Stimulated activated CD8-positive, alpha-beta memory T cell treated with anti-CD3 and anti-CD28 coated beads, Interleukin-7, amount 100 ng/mL, for 1 hour (primary cell): Measurements from ENCODE around the gene EVL.

ENCODE experiments used
- DNase-seq, 2 donors: peaks; one replicate each; pipeline ENCODE4 v3.0.0-alpha.2; 2020; ENCODE audit warnings: low read depth in 2 of 2

The EVL gene

GRCh38 chr14:100127853-100128455 lies 62.7 kb downstream of the EVL start:
- DNase-seq = no peak

- no peak for DNase-seq
Measured at GRCh38 chr14:100128688-100129087, 63.5 kb downstream of the EVL start.

DNA sequence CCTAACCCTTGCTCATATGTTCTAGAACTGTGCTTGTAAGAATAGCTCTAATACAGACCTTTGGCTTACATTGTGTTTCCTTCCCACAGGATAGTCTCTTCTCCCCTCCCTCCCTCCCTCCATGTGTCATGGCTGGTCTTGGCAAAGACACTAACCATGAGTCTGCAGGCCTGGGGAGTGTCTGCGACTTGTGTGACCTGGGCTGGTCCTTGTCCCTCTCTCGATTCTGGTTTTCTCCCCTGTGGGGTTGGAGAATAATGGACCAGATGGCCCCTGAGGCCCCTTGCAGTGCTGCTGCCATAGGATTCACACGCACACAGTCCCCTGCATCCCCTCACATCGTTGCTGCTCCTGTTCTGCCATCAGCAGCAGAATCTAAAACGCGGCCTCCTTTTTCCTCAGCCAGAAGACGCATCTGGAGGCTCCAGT lies 64.0 kb downstream of the EVL start:
- DNase-seq = no peak

DNA sequence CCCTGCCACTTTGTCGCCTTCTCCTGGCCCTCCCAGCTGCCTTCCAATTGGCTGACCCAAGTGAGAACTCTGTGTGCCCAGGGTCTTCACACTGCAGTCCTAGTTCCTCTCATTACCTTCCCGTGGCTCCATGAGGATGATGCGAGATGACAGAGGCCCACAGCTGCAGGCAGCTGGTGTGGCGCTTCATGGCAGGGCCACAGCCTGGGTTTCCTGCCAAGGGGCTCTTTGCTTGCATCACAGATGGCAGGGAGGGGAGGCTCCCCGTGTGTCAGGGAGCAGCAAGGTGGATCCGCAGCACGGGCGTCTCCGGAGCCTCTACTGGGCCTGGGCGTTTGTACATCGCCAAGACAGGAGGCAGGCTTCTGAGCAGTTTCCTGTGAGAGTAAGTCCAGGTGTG lies 65.3 kb downstream of the EVL start:
- no peak for DNase-seq

- DNase-seq = no peak
Measured at GRCh38 chr14:100131181-100131580, 66.0 kb downstream of the EVL start.

- no peak for DNase-seq
Measured at GRCh38 chr14:100132161-100132902, 67.1 kb downstream of the EVL start.

DNA sequence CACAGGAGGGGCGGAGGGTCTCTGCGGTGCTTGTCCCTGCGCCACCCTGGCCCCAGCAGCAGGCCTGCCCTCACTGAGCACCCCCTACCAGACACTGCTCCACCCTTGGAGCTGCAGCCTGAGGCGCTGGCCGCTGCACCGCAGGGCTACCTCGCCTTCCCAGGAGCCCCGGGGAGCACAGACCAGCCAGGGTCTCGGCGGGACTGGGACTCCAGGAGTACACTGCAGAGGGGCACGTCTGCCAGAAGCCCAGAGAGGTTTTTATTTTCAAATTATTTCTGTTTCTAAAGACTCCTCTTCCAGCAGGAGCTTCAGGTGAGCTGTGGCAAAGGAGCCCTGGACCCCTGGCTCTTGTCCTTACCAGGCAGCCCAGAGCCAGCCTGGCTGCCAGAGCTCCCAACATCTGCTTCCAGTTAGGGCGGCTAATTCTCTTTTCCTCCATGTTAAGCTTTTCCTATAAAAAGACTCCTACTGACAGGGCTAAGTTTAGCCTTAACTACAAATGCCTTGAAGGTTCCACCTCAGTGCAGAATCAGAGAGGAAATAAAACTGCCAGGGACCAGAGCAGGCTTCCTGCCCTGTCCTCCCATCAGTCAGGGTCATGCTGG lies 67.8 kb downstream of the EVL start:
- no peak for DNase-seq

DNA sequence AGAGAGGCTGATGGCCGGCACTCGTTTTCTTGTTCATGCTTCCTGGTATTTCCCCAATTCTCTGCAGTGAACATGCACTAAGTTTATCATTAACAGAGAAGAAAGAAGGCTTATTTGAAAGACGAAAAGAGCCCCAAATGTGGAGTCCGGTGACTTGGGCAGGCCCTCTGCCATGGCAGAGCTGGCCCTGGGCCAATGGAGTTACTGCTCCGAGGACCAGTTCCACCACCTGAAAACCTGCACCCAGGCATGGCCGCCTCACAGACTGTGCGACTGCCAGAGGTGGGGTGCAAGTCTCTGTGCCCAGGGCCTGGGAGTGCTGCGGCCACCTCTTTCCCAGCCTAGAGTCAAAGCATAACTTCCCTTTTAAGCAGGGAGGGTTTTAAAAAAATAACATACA lies 69.4 kb downstream of the EVL start:
- no peak for DNase-seq

DNA sequence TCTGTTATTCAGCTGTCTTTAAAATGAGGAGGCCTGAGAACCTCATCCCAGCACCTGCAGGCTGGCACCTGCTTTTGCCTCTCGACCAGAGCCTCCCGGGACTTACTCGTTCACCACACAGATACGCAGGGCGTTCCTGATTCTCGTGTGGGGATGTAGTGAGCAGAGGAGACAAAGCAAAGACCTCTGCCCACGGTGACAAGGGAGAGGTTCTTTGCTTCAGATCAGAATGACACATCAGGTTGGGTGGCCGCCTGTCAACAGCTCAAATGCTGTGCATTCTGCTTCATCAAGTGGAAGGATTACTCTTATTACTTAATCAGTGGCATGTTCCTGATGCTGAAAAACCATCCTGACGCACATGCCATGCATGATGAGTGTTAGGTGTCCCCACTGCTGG lies 69.9 kb downstream of the EVL start:
- no peak for DNase-seq

DNA sequence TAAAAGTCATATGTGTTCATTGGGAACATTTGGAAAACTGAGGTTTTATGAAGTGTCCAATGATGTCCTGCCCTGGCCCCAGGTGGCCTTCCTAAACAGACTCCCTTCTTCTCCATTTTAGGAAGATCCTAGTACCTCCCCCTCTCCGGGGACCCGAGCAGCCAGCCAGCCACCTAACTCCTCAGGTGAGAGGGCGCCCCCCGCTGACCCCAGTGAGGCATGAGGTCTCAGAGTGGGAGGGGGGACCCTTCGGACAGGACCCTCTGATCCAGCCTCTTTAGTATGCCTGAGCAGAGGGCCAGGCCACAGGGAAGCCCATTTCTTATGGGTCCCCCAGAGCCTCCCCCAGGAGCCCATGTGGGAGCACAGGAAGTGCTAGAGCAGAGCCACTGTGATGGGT lies 70.6 kb downstream of the EVL start:
- no peak for DNase-seq

GRCh38 chr14:100137173-100137572 lies 72.0 kb downstream of the EVL start:
- DNase-seq = no peak

GRCh38 chr14:100138082-100138787 lies 73.0 kb downstream of the EVL start:
- no peak for DNase-seq

DNA sequence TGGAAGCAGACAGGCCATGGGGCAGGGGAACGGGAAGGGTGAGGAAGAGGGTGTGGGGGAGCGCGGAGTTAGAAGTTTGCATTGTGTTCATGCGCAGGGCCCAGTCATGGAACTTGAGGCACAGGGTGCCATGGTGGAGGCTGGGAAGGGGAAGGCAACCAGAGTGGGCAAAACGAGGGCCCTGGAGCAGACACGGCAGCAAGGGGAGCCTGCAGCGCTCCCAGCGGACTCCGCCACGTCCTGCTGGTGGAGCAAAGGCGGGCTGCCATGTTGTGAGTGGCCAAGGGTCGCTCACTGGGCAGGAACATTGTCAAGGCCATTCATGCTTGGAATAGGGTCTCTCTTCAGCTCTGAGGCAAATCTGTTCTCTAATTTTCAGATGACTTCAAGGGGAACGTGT lies 73.7 kb downstream of the EVL start:
- no peak for DNase-seq

- no peak for DNase-seq
Measured at GRCh38 chr14:100140452-100141078, 75.3 kb downstream of the EVL start.

- DNase-seq = no peak
Measured at GRCh38 chr14:100141098-100141497, 75.9 kb downstream of the EVL start.

- DNase-seq = no peak
Measured at GRCh38 chr14:100142073-100143040, 77.1 kb downstream of the EVL start.

GRCh38 chr14:100143523-100143922 lies 78.3 kb downstream of the EVL start:
- no peak for DNase-seq

DNA sequence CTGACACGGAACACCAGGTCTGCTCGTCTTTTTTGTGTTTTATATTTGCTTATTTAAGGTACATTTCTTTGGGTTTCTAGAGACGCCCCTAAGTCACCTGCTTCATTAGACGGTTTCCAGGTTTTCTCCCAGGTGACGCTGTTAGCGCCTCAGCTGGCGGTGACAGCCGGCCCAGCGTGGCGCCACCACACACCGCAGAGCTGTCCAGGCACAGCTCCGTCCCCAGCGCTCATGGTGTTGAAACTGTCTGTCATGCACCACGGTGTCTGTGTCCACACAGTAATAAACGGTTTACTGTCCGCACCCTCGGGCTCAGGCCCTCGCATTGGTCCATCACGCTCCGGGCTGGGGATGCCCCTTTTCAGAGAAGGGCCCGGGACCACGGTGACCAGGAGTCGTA lies 78.7 kb downstream of the EVL start:
- DNase-seq = no peak

- no peak for DNase-seq
Measured at GRCh38 chr14:100144645-100144995, 79.4 kb downstream of the EVL start.

GRCh38 chr14:100144996-100145646 lies 79.9 kb downstream of the EVL start:
- DNase-seq = no peak
